ENCODE results near the gene NPPC.

- TF ChIP-seq TP53 (CRISPR knock-in tag; IDR thresholded peaks at IDR 0.05) (no peak), MAX (IDR thresholded peaks at IDR 0.05) (no peak), REST (IDR thresholded peaks at IDR 0.05) (no peak), RARB (CRISPR knock-in tag; IDR thresholded peaks at IDR 0.05) (no peak), POLR2A (IDR thresholded peaks at IDR 0.05; ENCODE audit: low read length) (no peak), EP300 (IDR thresholded peaks at IDR 0.05) (no peak)
- TF ChIP-seq, protein P1, sequence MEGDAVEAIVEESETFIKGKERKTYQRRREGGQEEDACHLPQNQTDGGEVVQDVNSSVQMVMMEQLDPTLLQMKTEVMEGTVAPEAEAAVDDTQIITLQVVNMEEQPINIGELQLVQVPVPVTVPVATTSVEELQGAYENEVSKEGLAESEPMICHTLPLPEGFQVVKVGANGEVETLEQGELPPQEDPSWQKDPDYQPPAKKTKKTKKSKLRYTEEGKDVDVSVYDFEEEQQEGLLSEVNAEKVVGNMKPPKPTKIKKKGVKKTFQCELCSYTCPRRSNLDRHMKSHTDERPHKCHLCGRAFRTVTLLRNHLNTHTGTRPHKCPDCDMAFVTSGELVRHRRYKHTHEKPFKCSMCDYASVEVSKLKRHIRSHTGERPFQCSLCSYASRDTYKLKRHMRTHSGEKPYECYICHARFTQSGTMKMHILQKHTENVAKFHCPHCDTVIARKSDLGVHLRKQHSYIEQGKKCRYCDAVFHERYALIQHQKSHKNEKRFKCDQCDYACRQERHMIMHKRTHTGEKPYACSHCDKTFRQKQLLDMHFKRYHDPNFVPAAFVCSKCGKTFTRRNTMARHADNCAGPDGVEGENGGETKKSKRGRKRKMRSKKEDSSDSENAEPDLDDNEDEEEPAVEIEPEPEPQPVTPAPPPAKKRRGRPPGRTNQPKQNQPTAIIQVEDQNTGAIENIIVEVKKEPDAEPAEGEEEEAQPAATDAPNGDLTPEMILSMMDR (IDR thresholded peaks at IDR 0.05), result no peak
Observed at GRCh38 chr2:231910771-231911170, 15.4 kb downstream of the NPPC start.

Data from A549 (cell line).